Neural crest cell (in vitro differentiated cells): ENCODE measurements around the gene MEF2C. TPM values are rescaled to one million over a fixed set of nuclear protein-coding genes. Genes with fewer than 3 reads are reported as not detected.

ENCODE experiments used
- DNase-seq: peaks from one replicate; pipeline ENCODE4 v3.0.0; 2021; ENCODE audit warnings: low read depth, mixed read lengths, low spot score
- H3K27ac Mint-ChIP-seq: one replicate; pipeline ENCODE4 v1.8.0; 2021; ENCODE audit warnings: mild to moderate bottlenecking, mixed read lengths; ENCODE audit not compliant: unreplicated experiment
- H3K27me3 Mint-ChIP-seq: 2 replicates; pipeline ENCODE4 v1.8.0; 2021; ENCODE audit warnings: low read depth, mild to moderate bottlenecking, mixed read lengths
- H3K36me3 Mint-ChIP-seq: 2 replicates; pipeline ENCODE4 v1.8.0; 2021; ENCODE audit warnings: low read depth, mild to moderate bottlenecking, mixed read lengths
- H3K4me1 Mint-ChIP-seq: 2 replicates; pipeline ENCODE4 v1.8.0; 2021; ENCODE audit warnings: mixed read lengths
- H3K4me3 Mint-ChIP-seq: one replicate; pipeline ENCODE4 v1.8.0; 2021; ENCODE audit warnings: mild to moderate bottlenecking, mixed read lengths
- H3K9me3 Mint-ChIP-seq: 2 replicates; pipeline ENCODE4 v1.8.0; 2021; ENCODE audit warnings: mixed read lengths
- total RNA-seq: library from RNA; stranded (reverse); gene quantifications from 2 replicates; pipeline ENCODE4 v1.2.1, GENCODE V29; 2021
- TF ChIP-seq, protein P1 (sequence below): fragments of 200-600 bp; sonication (generic); conservative IDR thresholded peaks from 2 replicates; pipeline ENCODE4 v1.5.0; 2021; ENCODE audit warnings: antibody characterized with exemption, mild to moderate bottlenecking

The MEF2C gene
- total RNA-seq, 1 donor from 2014 or later, result 46.0 TPM

DNA sequence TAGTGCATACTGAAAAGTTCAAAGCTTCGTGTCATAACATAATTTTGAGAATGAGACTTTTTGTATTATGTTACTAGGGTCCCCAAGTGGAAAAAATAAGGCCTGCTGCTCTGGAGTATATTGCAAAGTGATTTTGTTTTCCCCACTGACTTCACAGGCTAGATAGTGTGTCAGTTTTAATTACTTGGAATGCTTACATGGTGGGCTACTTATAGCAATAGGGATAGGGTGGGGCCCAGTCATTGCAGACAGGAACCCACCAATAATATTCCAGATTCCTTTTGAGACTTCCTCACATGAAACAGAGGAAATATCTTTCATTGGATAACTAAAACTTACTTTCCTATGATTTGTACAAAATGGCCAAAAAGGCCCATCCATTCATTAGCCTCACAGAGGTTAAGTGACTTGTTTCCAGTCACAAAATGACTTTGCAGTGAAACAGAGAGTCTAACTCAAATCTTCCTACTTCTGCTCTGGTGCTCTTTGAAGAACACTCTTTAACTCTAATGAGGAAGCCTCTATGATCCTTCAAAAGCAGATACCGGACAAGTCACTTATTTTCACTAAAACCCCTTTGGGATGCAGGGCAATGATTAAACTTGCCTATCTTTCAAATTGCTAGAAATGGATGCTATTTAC is 16.2 kb upstream of the MEF2C start:
- no peaks in the 10 kb centered on the region for H3K27me3 Mint-ChIP-seq
- H3K4me3 Mint-ChIP-seq, result no peak overlapping the region

DNA sequence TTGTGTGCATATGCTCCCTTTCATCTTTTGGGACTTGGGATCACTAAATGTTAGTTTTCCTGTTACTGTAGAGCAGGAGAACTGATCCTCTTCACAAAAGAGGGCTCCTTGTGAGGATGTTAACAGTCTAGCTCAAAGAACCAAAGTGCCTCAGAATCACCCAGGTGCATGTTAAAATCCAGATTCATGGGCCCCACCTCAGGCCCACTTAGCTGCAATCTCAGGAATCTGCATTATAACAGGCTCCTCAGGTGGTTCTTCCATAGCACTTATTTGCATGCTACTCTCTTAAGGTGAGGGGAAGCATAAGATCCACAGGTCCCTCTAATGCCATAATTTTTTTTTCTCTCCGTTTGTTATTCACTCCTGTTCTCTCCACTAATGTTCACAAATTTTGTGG is 14.8 kb upstream of the MEF2C start:
- no peak for DNase-seq
- Mint-ChIP-seq H3K4me1 (peaks cover 2% of the 10 kb centered on the region), H3K36me3 (no peaks in the 10 kb centered on the region), H3K9me3 (no peaks in the 10 kb centered on the region), H3K27ac (no peak overlapping the region), H3K27me3 (no peaks in the 10 kb centered on the region), H3K4me3 (no peak overlapping the region)
- TF ChIP-seq, protein P1, sequence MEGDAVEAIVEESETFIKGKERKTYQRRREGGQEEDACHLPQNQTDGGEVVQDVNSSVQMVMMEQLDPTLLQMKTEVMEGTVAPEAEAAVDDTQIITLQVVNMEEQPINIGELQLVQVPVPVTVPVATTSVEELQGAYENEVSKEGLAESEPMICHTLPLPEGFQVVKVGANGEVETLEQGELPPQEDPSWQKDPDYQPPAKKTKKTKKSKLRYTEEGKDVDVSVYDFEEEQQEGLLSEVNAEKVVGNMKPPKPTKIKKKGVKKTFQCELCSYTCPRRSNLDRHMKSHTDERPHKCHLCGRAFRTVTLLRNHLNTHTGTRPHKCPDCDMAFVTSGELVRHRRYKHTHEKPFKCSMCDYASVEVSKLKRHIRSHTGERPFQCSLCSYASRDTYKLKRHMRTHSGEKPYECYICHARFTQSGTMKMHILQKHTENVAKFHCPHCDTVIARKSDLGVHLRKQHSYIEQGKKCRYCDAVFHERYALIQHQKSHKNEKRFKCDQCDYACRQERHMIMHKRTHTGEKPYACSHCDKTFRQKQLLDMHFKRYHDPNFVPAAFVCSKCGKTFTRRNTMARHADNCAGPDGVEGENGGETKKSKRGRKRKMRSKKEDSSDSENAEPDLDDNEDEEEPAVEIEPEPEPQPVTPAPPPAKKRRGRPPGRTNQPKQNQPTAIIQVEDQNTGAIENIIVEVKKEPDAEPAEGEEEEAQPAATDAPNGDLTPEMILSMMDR, result no peak

More for the DNA sequence above, 16.2 kb upstream of the MEF2C start:
- TF ChIP-seq, protein P1, result no peak
- H3K9me3 Mint-ChIP-seq, result no peaks in the 10 kb centered on the region
- no peak for DNase-seq
- no peaks in the 10 kb centered on the region for H3K36me3 Mint-ChIP-seq
- no peaks in the 10 kb centered on the region for H3K4me1 Mint-ChIP-seq
- no peak overlapping the region for H3K27ac Mint-ChIP-seq

DNA sequence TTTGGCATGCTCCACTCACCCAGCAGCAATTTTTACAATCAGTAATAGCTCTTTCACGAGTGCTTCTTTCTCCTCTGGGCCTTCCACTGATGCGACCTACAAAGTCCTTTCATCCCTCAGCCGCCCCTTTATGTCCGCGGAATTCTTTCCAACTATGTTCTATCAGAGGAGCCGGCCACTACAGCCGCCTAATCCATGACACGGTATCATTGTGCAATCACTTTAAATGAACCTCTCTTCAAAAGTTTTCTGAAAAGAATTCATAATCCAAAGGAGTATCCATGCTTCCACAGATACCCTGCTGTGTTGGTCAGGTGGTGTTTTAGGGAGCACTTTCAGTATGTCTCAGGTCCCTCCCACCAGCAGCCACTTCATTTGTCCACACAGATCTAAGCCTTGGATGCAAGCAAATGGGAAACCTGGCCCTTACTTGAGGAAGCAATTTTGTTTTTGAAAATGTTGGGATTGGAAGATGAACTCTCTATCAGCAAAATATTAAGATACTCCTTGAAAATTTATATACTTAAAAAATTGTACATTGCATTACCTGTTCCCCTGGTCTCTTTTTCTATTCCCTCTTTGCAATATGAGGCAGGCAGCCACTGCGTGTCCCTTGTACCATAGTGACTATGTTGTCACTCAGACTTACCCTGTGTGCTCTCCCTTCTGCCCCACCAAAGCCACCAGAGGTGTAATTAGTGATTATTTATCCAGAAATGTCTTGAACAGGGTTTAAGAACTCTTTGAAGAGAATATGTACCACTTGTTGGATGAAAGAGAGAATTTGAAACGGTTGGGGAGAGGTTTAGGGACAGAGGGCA is 12.9 kb upstream of the MEF2C start:
- no peak overlapping the region for H3K27ac Mint-ChIP-seq
- TF ChIP-seq, protein P1, result no peak
- H3K4me3 Mint-ChIP-seq, result no peak overlapping the region
- no peaks in the 10 kb centered on the region for H3K36me3 Mint-ChIP-seq
- no peak for DNase-seq
- no peaks in the 10 kb centered on the region for H3K9me3 Mint-ChIP-seq
- peaks cover 4% of the 10 kb centered on the region for H3K4me1 Mint-ChIP-seq
- H3K27me3 Mint-ChIP-seq, result peaks cover 2% of the 10 kb centered on the region

DNA sequence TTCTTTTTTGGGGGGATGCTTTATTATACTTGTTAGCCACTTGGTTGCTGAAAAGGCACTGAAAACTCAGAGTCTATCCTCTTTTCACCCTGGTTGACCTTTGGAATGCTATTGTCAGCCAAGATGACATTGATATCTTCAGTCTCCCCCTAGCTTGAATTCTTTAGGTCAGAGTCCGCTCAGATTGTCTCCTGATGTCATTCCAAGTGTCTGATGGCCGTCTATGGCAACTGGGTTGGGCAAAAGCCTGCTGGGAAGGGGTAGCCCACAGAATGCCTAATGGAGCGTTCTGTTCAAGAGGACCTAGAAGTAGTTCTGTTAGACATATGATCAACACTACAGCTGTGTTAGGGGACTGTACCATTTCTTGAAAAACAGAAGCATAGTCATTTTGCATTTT is 9.7 kb upstream of the MEF2C start:
- no peak for DNase-seq
- Mint-ChIP-seq H3K9me3 (no peaks in the 10 kb centered on the region), H3K4me3 (no peak overlapping the region), H3K36me3 (no peaks in the 10 kb centered on the region), H3K27ac (no peak overlapping the region), H3K4me1 (peaks cover 26% of the 10 kb centered on the region), H3K27me3 (peaks cover 28% of the 10 kb centered on the region)
- TF ChIP-seq, protein P1, result no peak

DNA sequence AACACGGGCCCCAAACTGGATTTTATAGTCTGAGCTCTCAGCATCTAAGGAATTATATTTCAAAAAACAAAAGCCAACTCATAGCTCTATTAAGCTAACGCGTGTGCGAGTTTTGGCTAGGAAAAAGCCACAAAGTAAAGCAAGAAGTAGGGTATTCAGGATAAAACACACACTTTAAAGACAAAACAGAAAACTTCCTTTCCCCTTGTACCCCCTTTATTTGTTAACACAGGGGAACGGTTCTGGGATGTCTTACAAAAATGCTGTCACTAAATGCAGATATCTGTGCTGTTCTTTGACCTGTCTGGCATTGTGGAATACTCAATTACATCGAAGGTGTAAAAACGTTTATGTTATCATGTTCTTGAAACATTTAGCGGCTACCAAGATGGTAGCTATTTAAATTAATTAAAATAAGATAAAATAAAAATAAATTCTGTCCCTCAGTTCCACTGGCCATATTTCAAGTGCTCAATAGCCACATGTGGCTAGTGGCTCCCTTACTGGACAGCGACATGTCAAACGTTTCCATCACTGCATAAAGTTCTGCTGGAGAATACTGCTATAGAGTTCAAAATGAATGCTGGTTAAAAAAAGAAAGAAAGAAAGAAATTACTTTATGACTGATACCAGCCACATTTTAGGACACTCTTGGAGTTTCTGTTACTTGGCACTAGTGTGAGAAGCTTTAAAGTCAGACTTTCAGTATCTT is 7.2 kb upstream of the MEF2C start:
- TF ChIP-seq, protein P1, result no peak
- H3K27ac Mint-ChIP-seq, result peak overlapping the region; percentile 70
- peaks cover 41% of the 10 kb centered on the region for H3K27me3 Mint-ChIP-seq
- no peaks in the 10 kb centered on the region for H3K9me3 Mint-ChIP-seq
- H3K36me3 Mint-ChIP-seq, result no peaks in the 10 kb centered on the region
- H3K4me3 Mint-ChIP-seq, result peak overlapping the region; percentile 89
- H3K4me1 Mint-ChIP-seq, result peaks cover 26% of the 10 kb centered on the region
- DNase-seq, result no peak
